OCI-LY3 (cell line): Measurements from ENCODE around the gene FAM53C.

Source experiments
- EZH2phosphoT487 ChIP-seq: fragments of 200-600 bp; shearing (Covaris generic); IDR thresholded peaks from 2 replicates; pipeline ENCODE4 v1.6.1; 2018; ENCODE audit warnings: antibody characterized with exemption, mixed run types, low read depth
- TF ChIP-seq, protein P1 (sequence below): fragments of 200-600, 300-600 bp; sonication (generic); IDR thresholded peaks from 2 replicates; pipeline ENCODE4 v1.5.1; 2014; ENCODE audit warnings: antibody characterized with exemption, low read length, low read depth

- TF ChIP-seq, protein P1, sequence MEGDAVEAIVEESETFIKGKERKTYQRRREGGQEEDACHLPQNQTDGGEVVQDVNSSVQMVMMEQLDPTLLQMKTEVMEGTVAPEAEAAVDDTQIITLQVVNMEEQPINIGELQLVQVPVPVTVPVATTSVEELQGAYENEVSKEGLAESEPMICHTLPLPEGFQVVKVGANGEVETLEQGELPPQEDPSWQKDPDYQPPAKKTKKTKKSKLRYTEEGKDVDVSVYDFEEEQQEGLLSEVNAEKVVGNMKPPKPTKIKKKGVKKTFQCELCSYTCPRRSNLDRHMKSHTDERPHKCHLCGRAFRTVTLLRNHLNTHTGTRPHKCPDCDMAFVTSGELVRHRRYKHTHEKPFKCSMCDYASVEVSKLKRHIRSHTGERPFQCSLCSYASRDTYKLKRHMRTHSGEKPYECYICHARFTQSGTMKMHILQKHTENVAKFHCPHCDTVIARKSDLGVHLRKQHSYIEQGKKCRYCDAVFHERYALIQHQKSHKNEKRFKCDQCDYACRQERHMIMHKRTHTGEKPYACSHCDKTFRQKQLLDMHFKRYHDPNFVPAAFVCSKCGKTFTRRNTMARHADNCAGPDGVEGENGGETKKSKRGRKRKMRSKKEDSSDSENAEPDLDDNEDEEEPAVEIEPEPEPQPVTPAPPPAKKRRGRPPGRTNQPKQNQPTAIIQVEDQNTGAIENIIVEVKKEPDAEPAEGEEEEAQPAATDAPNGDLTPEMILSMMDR = no peak
- TF ChIP-seq EZH2phosphoT487 = no peak
These were observed 6.4 kb upstream of the FAM53C start, which contains the start of gene CDC25C for GRCh38 chr5:138331449-138332368.
